ENCODE measurements around the gene CDK15.
"Not testable (repeated sequence)": the region's sequence is repeated elsewhere in the genome, so short reads cannot be mapped to it uniquely, and the experiment has no call there.

The CDK15 gene

DNA sequence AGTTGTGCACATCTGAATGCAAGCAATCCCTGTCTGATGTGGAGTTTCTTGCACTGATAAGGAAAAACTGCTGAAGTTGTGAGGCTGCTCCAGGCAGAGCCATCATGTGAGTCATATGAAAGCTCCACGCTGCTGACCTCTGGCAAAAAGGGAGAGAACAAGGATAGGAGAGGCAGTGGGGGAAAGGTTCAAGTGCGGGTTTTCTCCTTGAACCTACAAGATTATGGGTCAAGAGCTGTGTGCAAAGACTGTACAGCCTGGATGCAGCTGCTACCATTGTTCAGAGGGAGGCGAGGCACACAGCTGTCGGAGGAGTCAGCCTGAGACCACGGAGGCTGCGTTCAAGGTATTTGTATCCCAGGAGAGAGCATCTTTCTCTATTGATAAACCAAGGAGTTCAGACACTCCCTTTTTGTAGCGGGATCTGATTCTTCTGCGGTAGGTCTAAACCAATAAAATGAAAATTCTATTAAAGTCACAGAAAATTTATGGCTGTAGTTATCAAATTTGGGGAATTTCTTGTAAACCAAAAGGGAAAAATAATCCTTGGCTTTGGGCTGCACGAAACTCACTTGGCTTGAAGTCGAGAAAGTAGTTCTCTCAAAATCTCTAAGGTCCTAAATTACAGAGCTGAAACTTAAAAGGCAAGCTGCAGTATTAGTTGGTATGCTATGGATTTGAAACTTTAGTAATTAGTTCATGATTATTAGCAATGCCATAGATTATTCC, at the start of gene CDK15:
Gene CDK15 (plus strand): TSS at position 96 of the 729 bp plus-strand sequence. CDS start 128 bp downstream, at position 224.
- DNase-seq, result peak; percentile 25

DNA sequence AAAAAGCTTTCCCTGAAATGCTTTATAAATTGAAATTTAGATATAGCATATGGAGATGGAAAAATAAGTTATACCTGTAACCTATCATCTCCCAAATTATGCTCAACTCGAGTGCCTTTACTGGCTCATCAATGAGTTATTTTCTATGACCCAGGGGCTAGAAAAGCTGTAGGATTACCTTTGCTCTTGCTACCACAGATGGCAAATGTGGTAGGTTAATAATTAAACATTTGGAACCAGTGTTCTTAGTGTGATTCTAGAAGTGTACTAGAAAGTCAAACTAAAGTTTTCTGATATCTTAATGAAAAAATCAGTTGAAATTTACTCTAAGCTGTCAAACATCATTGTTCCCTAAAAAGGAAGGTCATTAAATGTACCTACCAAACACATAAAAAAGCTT, 48.1 kb upstream of the CDK15 start:
- no peak for DNase-seq

DNA sequence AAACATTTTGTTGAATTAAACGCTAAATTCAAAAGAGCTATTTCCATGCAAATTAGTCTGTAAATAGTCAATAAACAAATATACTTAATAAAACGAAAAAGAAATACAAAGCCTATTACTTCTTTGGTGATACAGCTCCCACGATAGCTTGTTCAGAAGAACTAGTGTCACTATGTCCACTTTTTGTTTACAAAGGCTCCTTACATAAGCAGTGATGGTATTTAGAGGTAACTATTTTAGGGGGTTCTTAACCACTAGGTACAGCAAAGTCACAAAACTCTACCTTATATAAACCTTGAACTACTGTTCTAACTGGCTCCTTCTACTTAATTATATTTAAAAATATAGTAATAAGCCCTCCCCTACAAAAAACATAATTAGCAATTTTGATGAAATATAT, 47.5 kb upstream of the CDK15 start:
- DNase-seq, result no peak

DNA sequence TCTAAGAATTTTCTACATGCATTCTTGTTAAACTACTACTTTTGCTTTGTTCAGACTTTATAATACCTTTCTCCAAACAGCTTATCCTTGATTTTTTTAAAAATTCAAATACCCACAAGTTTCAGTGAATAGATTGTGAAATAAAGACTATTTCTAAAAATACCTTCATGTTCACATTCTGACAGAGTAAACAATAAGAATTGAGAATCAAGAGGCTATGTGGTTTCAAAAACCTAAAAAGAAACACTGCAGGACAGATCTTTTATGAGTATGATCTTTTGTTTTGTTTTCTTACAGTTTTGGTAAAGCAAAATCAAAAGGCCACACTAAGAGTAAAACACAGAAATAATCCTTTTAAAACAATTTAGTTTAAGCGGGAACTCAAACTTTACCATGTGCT, 46.8 kb upstream of the CDK15 start:
- DNase-seq, result no peak

DNA sequence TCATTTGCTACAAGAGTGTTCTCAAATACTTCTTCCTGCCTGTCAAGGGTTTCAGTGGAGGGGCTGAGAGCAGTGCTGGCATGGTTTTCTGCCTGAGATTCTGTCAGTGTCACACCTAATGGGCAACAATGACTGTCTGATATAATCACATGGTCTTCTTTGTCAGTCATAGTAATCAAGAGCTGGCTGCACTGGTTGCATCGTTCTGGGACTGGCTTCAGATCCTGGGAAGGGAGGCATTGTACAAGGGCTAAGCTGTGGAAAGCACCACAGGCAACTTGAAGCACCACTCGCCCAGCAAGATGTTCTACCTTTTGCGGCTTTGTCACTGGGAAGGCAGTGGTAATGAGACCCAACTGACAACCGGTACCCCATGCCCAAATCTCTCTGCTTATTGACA, 45.2 kb upstream of the CDK15 start:
- DNase-seq, result no peak

DNA sequence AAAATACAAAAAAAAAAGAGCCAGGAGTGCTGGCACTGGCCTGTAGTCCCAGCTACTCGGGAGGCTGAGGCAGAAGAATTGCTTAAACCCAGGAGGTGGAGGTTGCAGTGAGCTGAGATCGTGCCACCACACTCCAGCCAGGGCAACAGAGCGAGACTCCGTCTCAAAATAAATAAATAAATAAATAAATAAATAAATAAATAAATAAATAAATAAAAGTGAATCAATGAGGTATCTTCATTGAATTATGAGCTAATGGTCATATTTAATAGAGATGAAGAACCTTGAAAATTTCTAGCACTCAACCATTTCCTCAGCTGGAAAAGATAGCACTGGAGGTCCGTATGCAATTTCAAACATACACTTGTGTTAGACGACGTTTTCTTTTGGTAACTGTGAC, 41.9 kb upstream of the CDK15 start:
- DNase-seq, result not testable (repeated sequence)

DNA sequence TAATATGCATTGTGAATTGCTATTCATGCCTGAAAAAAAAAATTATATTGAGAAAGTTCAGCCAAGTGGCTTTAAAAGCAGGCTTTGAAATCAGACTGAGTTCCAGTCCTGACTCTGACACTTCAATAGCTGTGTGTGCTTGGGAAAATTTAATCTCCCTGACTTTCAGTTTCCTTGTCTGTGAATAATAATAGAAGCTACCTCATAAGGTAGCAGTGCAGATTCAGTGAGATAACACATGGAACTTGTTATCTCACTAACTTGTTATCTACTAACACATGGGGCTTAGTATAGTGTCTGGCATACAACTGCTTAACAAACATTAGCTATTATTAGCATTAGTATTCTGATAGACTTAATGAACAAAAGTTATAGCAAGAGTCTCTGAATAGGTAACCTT, 40.5 kb upstream of the CDK15 start:
- no peak for DNase-seq

DNA sequence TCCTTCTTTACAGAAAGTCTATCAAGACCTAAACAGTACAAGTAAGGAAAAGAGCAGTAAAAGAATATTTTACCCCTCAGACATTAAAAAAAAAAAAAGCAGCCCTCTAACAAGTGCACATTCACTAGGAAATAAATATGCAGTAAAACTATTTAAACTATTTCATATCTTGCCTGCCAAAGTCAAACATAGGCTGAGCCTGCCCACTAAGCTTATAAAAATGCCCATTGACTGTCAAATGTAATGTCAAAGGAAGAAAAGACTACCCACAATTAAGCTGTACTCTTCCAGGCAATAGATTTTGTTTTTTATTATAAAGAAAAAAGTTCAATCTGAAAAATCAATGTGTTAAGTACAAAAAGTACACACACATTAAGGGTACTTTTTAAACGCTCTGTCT, 37.4 kb upstream of the CDK15 start:
- no peak for DNase-seq

DNA sequence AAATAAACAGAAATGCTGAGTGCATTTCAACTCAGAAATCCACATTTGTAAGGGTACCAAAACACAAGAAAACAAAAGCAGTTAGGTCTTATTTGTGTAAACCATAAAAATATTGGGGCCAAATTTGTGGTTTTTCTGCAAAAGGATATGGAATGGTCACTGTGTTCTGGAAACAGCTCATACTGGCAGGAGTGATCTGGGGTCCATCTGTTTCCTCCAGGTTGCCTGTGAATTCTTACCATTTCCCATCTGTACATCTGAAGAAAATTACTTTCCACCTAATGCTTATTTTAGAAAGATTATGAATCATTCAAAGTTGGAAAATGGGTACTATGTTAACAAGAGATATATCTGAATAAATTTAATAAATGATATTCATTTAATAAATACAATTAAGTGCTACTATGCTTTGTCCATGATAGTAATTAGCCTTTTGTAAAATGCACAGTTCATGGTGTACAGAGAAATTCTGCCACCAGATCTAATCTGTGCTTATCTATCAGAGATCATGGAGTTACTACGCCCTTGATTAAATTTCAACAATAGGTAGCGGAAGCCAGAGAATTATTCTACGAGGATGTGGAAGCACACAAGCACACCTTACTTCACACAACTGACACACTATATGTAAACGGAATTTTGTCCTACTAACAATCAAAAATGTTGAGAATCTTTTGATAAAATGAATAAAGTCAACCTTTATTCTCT, 36.5 kb upstream of the CDK15 start:
- DNase-seq, result peak; percentile 64

DNA sequence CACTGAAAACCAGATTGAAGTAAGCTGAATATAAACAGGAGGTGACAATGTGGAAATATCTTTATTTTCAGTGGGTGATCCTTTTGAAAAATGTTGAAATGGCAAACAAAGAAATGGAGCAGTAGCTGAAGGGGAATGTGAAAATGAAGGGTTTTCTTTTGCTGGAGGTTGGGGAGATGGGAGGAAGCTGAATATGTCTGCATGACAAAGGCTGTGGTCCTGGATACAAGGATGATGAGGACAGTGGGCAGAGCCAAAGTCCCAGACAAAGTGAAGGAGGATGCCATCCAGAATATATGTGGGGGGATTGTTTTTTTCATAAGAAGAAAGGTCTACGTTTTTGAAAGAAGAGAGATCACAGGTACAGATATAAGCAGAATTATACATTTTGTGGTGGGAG, 32.3 kb upstream of the CDK15 start:
- no peak for DNase-seq

DNA sequence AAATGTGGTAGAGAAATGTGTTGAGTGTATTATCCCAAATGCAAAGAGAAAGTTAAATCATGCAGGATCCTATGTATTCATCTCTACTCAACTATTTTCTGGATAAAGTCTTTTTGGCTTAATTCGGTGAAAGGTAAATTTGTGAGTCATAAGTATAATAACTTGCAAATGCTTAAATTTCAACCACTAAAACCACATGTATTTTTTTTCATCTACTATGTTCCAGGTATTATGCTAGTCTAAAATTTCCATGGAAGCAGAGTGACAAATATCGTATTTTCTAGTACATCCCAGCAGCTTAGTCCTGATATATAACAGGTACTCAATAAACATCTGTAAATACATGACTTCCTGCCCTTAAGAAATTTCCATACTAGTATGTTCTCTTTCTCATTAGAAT, 31.8 kb upstream of the CDK15 start:
- no peak for DNase-seq

DNA sequence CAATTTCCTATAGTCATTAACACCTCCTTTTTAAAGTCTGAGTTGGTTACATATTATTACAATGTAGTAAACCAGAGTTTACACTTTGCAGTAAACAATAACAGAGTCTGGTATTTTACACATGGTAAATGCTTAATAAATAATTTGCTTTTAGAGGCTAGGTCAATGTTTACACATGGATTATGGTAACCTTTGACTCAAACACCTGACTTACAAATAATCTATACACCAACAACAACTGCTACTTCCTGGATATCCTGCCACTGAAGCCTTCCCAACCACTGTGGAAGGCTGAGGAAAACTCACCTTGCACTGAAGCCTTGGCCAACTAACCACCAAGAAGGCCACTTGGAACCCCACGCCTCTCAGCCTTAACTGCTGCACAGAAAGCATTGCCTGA, 31.0 kb upstream of the CDK15 start:
- DNase-seq, result no peak

DNA sequence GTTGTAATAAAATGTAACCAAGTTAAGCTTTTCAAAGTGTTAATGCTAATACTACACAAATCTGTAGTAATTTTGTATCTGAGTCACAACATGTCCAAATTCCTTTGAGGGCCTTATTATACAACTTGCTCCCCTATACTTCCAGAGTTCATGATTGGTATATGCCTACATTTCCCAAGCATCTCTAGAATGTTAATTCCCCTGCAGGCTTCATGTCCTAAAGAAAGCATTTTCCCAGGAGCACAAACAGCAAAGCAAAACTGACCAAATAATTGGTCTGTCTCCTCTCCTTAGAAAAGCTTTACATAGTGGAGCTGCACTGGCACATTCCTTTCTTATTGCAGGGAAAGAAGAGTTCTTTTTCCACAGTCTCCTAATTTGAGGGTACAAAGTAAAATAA, 29.3 kb upstream of the CDK15 start:
- no peak for DNase-seq

DNA sequence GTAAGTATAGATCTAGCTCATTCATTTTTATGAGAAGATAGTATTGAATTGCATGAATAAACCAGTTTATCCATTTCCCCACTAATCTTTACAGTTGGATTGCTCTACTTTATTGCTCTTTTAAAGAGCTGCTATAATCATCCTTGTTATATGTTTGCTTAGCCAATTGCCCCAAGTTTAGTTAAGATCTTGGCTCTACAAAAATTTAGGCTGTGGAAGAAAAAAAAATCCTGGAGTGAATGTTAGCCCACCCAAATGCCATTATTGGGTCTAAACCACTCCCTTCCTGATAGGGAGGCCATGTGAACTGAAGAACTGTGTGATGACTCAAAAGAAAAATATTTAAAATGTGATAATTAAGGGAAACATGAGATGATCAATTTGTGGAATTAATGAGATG, 28.5 kb upstream of the CDK15 start:
- peak; percentile 37 for DNase-seq

DNA sequence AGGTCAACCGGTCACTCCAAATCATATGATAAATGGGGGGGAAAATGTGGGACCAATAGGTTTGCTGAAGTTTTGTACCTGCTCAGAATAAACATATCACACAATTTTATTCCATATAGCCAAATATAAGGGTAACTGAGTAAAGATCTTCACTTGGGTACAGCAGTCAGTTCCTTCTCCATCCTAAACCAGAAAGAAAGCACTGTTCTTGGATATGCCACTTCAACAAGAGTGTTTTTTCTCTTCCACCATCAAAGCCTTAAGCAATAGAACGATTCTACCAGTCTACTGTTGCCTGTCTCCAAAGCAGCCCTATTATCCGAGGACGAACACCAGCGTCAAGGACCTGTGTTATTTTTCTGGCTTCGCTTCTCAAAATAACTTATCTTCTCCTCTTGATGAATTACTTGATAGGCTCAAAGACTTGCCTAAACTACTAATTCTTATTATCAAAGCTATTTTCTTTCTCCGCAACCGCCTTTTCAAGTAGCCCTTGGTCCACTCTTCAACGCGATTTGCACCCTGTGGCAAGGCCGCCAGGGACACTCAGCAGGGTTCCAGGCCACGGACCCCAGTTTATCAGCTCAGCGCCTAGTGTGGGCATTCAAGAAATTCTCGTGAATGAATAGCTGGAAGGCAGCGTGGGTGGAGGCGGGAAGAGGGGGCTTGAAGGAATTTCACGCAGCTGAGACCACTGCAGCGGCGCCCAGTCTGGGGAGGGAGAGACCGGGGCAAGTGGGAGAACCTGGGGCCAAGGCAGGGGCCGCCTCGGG, 26.2 kb upstream of the CDK15 start:
- DNase-seq, result peak; percentile 49

DNA sequence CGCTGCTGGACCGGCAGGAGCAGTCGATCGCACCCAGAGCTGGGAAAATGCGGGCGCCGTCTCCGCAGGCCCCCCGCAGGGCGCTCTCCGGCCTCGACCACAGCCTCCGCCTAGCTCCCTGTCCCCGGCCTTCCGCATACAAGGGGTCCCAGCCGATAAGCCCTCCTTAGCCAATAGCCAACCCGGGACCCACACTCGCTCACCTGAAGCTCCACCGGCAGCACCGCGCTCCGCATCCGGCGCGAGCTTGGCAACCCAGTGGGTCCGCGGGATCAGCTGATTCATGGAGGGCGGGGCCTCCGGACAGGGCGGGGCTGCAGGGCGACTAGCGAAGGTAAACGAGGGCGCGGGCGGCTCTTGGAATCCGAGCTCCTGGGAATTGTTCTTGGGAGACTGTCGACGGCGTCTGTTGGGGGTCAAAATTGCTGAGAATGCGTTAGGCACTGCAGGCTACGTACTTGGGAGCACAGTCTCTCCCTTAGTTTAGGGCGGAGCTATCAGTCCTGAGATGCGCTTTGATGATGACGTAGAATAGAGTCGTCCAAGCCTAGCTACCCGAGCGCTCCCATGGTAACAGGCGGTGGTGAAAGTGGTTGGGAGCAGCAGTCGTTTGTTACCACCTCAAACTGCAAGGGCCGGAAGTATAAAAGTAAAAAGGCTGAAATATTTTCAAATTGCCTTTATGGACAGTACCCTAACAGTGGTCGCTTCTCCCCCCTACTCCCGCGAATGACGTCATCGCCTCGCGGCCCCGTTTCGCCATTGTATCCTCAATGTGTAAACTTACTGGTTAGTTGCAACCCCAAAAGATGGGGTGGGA, 25.5 kb upstream of the CDK15 start, which contains the start of gene ALS2:
Gene ALS2 (minus strand): TSS at position 260 of the 820 bp plus-strand sequence. CDS start 12,048 bp downstream, outside the sequence.
- peak; percentile 99 for DNase-seq

DNA sequence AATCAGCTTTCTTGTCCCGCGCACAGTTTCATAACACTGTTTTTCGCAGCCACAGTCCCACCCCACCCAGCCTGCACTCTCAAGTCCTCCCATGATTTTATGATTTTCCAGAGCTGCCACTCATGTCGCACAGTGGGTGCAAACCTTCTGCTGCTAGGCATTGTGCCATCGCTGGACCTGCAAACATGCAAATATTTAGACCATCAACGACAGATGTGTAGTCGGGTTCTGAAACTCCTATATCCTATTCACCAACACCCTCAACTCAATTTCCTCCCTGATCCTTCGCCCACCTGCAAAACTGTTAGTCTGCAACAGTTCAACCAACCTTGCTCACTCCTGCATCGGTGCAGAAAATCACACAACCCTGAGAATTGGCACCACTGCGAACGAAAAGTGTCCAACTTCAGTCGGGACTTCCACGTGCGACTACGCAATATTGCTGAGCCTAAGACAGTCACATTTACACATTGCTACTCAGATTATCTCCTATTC, 24.7 kb upstream of the CDK15 start:
- peak; percentile 43 for DNase-seq

DNA sequence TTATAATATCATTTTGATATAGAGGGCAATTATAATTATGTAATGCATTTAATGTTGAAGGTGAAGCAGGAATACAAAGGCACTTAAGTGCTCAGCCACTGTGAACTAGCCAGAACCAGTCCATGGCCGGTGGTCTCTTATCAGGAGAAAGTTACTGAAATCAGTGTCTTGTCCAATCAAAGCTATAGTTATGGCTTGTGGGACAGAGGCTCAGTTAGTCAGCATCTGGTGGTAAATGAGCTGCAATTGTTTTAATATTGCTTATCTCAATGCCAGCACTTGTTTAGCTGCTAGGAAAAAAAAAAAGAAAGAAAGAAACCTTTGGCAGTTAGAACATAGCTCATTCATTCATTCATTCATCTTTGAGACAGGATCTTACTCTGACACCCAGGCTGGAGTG, 21.8 kb upstream of the CDK15 start:
- no peak for DNase-seq

DNA sequence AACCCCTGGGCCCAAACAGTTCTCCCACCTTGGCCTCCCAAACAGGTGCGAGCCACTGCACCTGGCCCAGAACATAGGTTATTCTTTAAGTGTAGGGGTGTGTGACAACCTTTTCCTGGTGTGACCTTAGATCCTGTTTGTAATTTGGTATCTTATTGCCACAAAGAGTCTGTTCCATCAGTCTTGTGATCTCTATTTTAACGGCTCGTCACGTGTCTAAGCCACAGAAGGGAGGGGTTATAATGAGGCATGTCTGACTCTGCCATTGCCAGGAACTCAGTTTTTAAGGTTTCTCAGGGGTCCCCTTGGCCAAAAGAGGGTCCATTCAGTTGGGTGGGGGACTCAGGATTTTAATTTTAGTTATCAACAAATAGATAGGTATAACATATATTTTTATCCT, 21.2 kb upstream of the CDK15 start:
- no peak for DNase-seq

DNA sequence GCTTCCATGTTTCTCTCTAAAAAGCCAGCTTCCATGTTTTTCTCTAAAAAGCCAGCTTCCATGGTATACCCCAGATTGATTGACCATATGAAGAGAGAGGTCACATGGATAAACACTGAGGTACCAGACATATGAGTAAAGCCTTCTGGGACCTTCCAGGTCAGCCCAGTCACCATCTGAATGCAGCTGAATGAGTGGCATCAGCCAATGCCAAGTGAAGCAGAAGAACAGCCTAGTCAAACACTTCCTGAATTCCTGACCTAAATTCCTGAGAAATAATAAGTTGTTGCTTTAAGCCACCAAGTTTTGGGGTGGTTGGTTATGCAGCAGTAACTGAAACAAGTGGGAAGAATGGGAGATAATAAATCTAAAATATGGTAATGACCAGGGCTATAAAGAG, 19.9 kb upstream of the CDK15 start:
- no peak for DNase-seq

DNA sequence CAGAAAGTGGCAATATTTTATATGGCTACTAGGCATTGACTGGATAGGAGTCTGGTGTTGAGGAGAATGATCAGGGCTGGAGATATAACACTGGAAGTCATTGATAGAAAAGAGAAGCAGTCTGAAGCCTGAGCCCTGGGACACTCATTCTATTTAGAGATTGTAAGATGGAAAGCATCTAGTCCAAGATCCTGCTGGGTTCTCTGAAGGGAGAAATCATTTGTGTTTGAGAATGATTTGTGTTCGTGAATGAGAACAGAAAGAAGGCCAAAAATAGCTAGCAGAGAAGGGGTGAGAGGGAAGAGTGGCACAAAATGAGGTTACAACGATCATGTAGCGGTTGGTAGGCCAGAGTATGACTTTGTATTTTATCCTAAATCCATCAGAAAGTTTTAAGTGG, 18.0 kb upstream of the CDK15 start:
- DNase-seq, result no peak

DNA sequence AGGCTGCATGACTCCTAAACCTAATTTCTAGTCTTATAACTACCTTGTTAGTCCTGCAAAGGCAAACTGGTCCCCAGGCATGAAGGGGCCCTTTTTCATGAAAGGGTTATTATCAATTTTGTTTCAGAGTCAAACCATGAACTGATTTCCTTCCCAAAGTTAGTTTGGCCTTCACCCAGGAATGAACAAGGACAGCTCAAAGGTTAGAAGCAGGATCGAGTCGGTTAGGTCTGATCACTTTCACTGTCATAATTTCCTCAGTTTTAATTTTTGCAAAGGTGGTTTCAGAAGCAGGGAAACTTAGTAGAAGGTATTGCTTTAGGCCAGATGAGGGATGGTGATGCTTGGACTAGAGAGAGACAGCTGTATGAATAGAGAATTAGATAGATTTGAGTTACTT, 16.9 kb upstream of the CDK15 start:
- no peak for DNase-seq

DNA sequence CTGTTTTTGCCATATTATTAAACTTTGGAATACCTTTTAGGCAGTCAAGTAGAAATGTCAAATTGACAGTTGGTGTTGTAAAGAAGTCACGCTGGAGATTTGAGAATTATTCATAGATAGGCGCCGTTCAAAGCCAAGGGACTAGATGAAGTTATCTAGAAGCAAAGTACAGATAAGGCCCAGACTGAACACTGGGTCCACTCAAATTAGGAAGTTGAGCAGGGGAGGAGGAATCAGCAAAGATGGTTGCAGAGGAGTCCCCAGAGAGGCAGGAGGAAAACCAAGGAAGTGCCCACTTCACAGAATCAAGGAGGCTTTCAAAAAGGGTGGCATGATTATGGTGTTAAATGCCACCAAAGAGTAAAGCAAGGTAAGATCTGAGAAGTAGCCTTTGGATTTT, 16.0 kb upstream of the CDK15 start:
- no peak for DNase-seq
